ENCODE results near the gene TLR6.

TLR6 gene

DNA sequence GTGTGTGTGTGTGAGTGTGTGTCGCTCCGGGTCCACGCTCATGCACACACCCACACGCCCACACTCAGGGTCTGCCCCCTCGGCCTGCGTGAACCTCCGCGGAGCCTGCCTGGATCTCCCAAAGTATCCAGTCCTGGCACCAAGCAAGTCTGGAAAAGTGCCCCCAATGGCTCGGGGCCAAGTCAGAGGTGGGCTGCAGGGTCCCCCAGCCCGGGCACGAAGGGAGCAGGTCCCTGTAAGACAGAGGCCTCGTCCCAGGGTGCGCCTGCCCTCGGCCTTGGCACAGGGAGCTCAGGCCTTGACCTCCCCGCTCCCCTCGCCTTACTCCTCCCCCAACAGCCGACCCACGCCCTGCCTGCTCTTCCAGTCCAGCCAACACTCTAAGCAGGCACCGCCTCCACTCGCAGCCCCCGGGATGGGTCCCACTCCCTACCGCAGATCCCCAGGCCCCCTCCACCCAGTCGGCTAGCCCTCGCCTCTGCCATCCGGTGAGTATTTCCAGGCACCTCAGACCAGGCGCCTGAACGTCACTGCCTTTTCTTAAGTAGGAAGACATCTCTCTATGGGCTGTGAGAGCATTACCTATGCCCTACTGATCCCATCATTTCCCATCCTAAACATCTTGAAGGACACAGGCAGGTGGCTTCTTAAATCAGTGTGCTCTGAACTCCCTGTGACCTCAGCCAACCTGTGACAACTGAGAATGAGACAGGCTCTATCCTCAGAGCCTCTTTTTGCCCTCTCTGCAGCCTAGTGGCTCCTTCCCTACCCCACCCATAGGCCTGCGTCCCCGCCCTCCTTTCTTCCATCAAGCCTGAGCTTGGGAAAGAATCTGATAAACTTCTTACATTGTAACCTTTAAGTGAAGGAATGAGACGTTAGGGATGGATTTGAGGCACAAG, 11.7 kb upstream of the TLR6 start:
- Histone ChIP-seq H3K4me3 (peak overlapping the region; percentile 80), H3K27ac (peak overlapping the region; percentile 93 to 94)
- TF ChIP-seq, protein P1, sequence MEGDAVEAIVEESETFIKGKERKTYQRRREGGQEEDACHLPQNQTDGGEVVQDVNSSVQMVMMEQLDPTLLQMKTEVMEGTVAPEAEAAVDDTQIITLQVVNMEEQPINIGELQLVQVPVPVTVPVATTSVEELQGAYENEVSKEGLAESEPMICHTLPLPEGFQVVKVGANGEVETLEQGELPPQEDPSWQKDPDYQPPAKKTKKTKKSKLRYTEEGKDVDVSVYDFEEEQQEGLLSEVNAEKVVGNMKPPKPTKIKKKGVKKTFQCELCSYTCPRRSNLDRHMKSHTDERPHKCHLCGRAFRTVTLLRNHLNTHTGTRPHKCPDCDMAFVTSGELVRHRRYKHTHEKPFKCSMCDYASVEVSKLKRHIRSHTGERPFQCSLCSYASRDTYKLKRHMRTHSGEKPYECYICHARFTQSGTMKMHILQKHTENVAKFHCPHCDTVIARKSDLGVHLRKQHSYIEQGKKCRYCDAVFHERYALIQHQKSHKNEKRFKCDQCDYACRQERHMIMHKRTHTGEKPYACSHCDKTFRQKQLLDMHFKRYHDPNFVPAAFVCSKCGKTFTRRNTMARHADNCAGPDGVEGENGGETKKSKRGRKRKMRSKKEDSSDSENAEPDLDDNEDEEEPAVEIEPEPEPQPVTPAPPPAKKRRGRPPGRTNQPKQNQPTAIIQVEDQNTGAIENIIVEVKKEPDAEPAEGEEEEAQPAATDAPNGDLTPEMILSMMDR (IDR thresholded peaks at IDR 0.05): no peak
- DNase-seq (ENCODE audit: low spot score): peak; percentile 82

DNA sequence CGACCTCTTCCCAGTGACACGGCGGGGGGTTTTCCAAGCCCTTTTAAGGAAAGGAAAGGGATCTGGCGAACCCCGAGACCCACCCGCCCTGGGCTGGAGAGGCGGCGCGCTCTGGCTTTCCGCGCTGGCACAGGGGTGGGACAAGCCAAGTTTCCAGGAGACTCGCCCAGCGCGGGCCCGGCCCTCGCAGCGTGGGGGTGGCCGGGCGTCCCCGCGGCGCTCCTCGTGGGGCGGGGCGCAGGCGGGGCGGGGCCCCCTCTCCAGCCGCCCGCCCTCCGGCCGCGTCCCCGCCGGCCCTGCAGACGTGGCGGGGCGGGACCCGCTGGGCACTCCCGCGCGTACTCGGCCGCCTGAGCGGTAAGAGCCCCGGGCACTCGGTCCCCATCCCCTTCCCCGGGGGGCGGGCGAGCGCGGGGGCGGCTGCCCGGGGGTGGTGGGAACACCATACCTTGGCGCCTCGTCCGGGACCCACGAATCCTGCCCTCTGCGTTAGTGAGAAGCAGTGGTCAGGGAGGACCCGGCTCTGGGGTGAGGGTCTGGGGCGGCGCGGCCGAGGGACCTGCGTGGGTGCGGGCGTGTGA, 11.0 kb upstream of the TLR6 start, which contains the start of gene FAM114A1:
FAM114A1 (plus strand) TSS at position 329 of the 581 bp plus-strand sequence. CDS start 10,273 bp downstream, outside the sequence.
- peak within 1 kb of the TSS; percentile 93 to 94 for H3K27ac ChIP-seq
- peak; percentile 87 for DNase-seq (ENCODE audit: low spot score)
- TF ChIP-seq, protein P1 (IDR thresholded peaks at IDR 0.05): no peak
- H3K4me3 ChIP-seq: peak within 1 kb of the TSS; percentile 80

DNA sequence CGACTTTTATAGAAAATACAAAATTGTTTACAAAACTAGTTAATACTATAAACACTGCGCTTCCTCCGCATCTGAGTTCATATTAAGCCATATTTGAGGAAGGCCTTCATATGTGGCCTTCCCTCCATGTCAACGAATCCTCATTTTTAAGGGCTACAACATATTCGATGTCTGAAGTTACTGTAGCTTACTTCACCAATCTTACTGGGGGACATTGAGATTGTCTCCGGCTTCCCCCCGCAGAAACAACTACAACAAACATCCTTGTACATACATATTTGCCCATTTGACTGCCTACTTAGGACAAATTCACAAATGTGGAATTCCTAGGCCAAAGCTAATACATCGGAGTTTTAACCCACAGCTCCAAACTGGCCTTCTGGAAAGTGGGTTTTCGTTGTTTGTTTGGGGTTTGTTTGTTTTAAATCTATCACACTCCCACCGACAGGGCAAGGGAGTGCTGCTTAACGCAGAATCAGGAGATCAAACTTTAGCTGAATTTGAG, 10.4 kb upstream of the TLR6 start:
- H3K27ac ChIP-seq: peak overlapping the region; percentile 93 to 94
- peak overlapping the region; percentile 80 for H3K4me3 ChIP-seq
- TF ChIP-seq, protein P1 (IDR thresholded peaks at IDR 0.05): no peak
- DNase-seq (ENCODE audit: low spot score): no peak

DNA sequence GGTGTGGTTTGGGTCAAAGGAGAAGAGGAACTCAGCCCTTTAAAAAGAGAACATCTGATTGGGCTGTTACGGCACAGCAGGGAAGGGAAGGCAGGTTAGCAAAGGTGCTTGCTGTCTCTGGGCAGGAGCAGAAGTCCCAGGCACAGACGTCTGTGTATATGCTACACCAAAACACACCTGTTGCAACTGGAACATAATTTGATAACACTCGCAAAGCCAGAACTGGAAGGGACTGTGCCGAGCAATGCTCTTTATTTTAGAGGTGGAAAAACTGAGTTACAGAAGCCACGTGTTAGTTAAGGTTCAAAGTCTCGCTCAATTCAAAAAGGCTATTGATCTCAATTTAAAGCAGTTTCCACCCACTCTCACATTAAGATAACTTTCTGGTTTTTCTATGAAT, 8.8 kb upstream of the TLR6 start:
- Histone ChIP-seq H3K4me3 (no peak overlapping the region), H3K27ac (no peak overlapping the region)
- TF ChIP-seq, protein P1 (IDR thresholded peaks at IDR 0.05): no peak
- no peak for DNase-seq (ENCODE audit: low spot score)

DNA sequence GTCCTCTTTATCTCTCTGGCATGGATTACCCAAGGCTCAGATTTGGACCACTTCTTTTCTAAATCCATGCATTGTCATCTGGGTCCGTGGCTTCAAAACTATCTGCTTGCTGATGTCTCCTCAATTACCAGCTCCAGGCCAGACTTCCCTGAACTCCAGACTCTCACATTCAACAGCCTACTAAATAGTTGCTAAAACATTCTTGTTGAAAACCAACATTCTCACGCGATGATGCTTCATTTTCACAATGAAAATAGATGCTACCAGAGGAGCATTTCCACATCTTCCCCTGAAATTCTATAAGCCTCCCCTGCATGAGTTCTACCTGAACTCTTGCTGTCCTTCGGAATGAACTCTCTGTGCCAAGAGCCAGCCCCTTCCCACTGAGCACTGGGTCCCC, 5.2 kb upstream of the TLR6 start:
- DNase-seq (ENCODE audit: low spot score): no peak
- Histone ChIP-seq H3K27ac (no peak overlapping the region), H3K4me3 (no peak overlapping the region)
- TF ChIP-seq, protein P1 (IDR thresholded peaks at IDR 0.05): no peak

DNA sequence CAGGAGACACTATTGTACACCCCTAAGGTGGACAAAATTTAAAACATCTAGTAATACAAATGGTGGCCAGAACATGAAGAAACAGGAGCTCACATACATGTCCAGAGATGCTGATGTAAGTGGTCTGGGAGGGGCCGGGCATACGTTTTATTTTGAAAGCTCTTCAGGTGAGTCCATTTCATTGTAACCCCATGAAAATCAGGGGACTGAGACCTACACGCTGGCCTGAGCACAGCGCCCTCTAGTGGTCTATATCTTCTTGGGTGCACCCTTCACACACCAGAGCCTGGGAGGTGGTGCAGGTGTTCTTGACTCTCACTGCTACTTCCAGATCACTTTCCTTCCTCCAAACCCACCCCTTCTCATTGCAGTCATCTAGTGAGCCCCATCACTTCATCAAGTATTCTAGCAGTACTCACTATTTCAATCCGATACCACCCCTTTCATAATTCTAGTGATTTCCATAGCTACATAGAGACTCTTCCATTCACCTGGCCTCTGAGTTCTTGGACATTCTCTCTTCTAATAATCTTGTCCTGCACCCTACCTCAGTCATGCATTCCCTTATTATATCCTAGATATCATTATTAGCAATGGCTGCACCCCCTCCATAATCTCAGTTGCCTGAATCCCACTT, 4.3 kb upstream of the TLR6 start:
- TF ChIP-seq, protein P1 (IDR thresholded peaks at IDR 0.05): peak; percentile 13
- Histone ChIP-seq H3K27ac (no peak overlapping the region), H3K4me3 (no peak overlapping the region)
- no peak for DNase-seq (ENCODE audit: low spot score)

Data from coronary artery (tissue), 2 donors.